HG03571 (cell line): Measurements from ENCODE around the gene LRRC53.

Experiments used
- ATAC-seq: cut with Tn5 transposase; IDR thresholded peaks from one replicate; pipeline ENCODE4 v1.9.1; 2021; ENCODE audit not compliant: unreplicated experiment

LRRC53 gene

GRCh38 chr1:74453277-74453676 lies 59.1 kb downstream of the LRRC53 start:
- no peak for ATAC-seq

DNA sequence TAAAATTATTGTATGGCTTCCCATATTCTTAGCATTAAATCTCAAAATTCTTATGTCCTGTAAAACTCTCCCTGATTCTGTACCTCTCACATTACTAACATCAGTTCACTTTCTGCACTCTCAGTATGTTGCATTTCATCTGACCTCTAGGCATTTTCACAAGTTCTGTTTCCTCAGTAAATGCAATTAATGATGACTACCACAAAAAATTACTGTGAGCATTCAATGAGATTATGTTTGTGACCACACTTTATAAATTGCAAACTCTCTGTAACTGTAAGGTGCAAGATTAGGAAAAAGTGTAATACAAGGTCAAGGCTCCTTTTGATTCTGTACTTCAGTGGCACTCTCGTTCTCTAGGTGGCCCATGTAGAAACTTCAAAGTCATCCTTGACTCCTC lies 60.4 kb downstream of the LRRC53 start:
- no peak for ATAC-seq

- ATAC-seq: no peak
Observed at GRCh38 chr1:74437035-74437434, 75.4 kb downstream of the LRRC53 start.

DNA sequence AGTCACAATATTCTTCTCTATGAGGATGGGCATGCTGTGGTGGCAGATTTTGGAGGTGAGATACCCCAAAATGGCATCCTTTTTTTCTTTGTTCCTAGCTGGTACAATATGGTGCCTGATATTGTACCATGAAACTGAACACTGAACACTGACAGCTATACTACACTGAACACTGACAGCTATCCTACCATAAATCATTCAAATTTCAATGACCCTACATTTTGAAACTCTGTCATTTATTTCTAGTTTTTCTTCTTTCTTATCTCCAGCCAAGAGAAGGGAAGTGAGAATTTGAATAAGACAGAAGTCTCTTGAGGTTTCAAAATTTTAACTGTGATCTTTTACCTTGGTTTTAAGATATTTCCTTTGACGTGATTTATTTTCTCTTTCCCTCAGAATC lies 76.3 kb downstream of the LRRC53 start:
- ATAC-seq: no peak

DNA sequence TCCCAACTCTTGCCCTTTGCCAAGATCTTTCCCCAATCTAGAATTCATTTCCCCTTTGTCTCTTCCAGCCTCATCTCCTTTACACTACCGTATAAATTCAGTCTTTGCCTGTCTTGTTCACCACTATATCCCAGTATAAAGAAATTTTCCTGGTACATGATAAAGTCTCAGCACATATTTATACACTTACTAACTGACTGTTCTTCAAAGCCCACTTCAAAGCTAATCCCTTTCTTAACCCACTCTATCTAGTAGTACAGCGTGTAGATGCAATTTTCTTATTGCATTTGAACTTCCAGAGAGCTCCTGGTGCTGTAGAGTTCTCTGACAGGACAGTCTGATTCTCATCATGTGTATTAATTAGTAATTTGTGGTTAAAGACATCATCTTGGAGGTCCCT lies 78.1 kb downstream of the LRRC53 start:
- no peak for ATAC-seq

- ATAC-seq: no peak
Observed at GRCh38 chr1:74432325-74432724, 80.1 kb downstream of the LRRC53 start.

DNA sequence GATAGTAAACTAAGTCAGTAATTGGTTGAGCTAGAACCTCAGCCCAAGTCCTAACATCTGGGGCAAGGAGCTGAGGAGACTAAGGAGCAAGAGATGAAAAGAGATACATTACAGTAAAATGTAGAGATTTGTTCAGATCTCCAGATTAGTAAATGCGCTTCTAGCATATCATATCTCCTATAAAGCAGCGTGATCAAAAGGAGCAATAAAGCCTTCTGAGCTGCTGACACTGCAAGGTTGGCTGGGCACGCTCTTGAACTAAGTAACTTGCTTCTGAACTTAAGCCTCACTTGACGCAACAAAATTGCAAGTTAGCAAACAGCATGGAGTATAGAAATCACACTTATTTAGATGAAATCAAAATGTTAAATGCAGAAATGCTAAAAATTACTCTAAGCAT lies 80.9 kb downstream of the LRRC53 start:
- no peak for ATAC-seq

DNA sequence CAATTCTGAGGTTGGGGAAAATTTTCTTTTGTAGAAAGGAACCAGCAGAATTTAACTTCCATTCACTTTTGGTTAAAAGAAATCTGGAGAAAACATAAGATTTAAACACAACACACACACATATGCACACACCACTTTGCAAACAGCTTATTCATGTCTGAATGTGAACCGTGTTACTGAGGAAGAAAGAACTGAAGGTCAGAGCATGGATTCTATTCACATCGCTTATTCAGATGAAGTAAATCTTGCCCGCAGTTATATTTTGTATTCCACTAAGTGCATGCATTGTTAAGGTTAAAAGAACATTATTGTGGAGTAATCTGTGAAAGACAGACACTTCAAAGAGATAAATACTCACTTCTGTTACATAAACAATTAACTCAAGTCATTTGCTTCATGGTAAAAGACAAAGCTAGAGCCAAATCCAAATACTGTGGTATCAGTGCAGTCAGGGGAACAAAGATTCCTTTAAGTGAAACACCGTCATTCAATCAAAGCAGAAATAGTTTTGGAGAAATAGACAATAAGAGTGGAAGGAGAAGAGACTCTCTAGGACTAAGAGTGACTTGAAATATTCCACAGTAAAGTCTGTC lies 82.0 kb downstream of the LRRC53 start:
- ATAC-seq: no peak

DNA sequence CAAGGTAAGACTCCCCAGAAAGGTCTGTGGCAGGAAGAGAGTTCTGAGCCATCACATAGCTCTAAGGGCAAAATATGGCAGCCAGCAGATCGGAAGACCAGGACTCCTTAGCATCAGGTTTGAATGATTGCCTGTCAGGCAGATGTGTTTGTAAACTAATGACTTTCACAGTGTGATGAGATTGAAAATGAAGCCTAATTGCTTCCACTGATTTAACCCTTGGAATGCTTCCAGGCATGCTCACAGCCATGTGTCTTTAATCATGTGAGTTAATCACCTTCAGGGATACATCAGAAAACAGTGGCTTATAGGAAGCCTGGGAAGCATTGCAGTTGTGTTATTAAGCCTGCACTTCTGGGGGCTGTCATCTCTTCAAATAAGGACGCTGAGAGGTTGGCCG lies 82.8 kb downstream of the LRRC53 start:
- no peak for ATAC-seq

- no peak for ATAC-seq
Observed at GRCh38 chr1:74427681-74428080, 84.7 kb downstream of the LRRC53 start.

- ATAC-seq: no peak
Observed at GRCh38 chr1:74426208-74426937, 86.0 kb downstream of the LRRC53 start.

DNA sequence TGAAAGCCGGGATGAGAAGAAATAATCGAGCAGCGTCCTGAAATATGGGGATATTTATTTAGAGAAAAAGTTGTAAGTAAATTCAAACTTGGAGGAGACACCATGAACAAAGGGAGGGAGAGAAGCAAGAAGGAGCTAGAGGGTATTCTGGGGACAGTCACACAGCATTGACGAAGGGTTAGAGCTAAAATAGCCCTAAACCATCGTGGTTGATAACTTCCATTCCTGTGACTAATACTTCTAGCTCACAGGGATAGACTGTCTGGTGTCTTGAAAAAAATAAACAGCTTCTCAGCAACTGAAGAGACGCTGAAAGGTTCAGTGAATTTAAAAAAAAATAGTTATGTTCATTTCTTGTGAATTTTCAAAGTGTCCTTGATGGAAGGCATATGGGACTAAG lies 86.7 kb downstream of the LRRC53 start:
- no peak for ATAC-seq

DNA sequence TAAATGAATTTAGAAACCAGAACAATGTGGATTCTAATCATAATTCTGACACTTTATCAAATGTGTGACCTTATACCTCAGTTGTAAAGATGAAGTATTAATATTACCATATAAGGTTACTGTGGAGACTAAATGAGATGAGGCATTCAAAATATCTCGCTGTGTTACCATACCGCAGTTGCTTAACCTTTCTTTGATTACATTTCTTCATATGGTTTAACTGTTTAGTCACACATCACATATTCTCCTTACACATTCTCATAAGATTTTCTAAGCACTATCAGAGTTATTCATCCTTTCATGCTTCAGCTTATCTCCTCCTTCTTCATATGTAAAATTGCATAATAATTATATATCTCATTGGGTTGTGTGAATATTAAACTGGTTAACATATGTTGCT lies 88.9 kb downstream of the LRRC53 start:
- no peak for ATAC-seq

GRCh38 chr1:74422421-74423292 lies 89.8 kb downstream of the LRRC53 start:
- ATAC-seq: no peak

- ATAC-seq: no peak
Observed at GRCh38 chr1:74420467-74420866, 91.9 kb downstream of the LRRC53 start.
